Type B pancreatic cell (in vitro differentiated cells): ENCODE results near the gene AFF3. TPM values are rescaled to one million over a fixed set of nuclear protein-coding genes. Genes with fewer than 3 reads are reported as not detected.
"Not testable (repeated sequence)": the region's sequence is repeated elsewhere in the genome, so short reads cannot be mapped to it uniquely, and the experiment has no call there.

ENCODE experiments used
- DNase-seq: peaks from one replicate; pipeline ENCODE4 v3.0.0; 2021; ENCODE audit warnings: mixed read lengths; ENCODE audit not compliant: unreplicated experiment; ENCODE audit errors: extremely low spot score
- H3K27ac Mint-ChIP-seq: 2 replicates; pipeline ENCODE4 v1.8.0; 2021; ENCODE audit warnings: mild to moderate bottlenecking, mixed read lengths
- H3K27me3 Mint-ChIP-seq: 2 replicates; pipeline ENCODE4 v1.8.0; 2021; ENCODE audit warnings: mixed read lengths
- H3K36me3 Mint-ChIP-seq: 2 replicates; pipeline ENCODE4 v1.8.0; 2021; ENCODE audit warnings: mixed read lengths
- H3K4me1 Mint-ChIP-seq: one replicate; pipeline ENCODE4 v1.8.0; 2021; ENCODE audit warnings: mixed read lengths; ENCODE audit not compliant: unreplicated experiment
- H3K4me3 Mint-ChIP-seq: 2 replicates; pipeline ENCODE4 v1.8.0; 2021; ENCODE audit warnings: mild to moderate bottlenecking, mixed read lengths
- H3K9me3 Mint-ChIP-seq: 2 replicates; pipeline ENCODE4 v1.8.0; 2021; ENCODE audit warnings: mixed read lengths
- CTCF ChIP-seq: fragments of 200-600 bp; sonication (generic); conservative IDR thresholded peaks from 2 replicates; pipeline ENCODE4 v1.5.0; 2021; ENCODE audit warnings: antibody characterized with exemption, mild to moderate bottlenecking
- total RNA-seq: library from RNA; stranded (reverse); gene quantifications from 2 replicates; pipeline ENCODE4 v1.2.1, GENCODE V29; 2021; ENCODE audit warnings: low replicate concordance

The AFF3 gene
- total RNA-seq, 1 donor from 2014 or later, result 29.2 TPM

DNA sequence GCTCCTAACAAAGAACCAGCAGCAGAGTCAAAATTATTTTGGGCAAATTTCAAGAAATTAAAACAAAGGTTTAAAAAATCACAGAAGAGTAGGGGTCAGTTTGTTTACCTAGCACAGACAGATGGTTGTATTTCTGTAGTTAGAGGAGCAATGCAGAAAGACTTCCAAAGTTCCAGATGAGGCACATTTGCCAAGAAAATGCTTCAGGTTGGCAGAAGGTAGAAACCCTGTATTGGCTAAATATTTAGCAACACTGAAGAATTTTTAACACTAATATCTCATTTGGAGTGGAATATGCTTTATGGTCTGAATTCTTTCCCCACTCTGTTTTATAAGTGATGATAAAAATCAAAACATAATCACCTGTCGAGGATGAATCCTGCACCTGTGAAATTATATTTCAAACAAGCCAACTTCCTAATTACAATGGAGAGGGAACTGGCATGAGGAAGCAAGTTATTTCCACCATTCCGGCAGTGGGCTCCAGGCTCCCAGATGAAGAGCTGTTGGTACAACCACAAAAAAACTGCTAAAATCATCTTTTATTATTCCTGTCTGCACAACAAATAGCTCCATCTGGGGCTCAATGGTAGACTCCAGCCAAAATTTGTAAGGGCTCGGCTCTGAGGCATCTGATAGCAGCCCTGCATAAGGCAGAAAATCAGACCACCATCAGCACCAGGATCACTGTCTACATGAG is 366.0 kb downstream of the AFF3 start:
- no peak for TF ChIP-seq CTCF
- Mint-ChIP-seq H3K9me3 (peaks cover 8% of the 10 kb centered on the region), H3K36me3 (peaks cover 14% of the 10 kb centered on the region), H3K4me3 (no peak overlapping the region), H3K4me1 (peaks cover 10% of the 10 kb centered on the region), H3K27ac (no peak overlapping the region), H3K27me3 (peaks cover 3% of the 10 kb centered on the region)
- no peak for DNase-seq

DNA sequence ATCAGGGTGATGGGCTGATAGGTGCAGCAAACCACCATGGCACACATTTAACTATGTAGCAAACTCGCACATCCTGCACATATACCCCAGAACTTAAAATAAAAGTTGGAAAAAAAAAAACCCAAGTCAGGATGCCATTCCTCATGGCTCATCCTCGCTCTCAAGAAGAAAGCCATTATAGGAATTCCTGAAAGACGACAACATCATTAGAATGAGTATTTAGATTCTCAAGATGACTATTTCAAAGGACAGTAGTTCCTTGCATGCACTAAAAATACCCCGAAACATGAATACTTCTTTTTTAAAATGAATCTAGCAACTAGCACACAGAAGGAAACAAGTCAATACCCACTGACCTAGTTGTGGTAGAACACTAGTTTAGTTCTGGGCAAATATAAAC is 366.8 kb downstream of the AFF3 start:
- Mint-ChIP-seq H3K36me3 (peaks cover 14% of the 10 kb centered on the region), H3K4me1 (peaks cover 10% of the 10 kb centered on the region), H3K27me3 (peaks cover 3% of the 10 kb centered on the region), H3K4me3 (no peak overlapping the region), H3K27ac (no peak overlapping the region), H3K9me3 (peaks cover 2% of the 10 kb centered on the region)
- no peak for DNase-seq
- no peak for TF ChIP-seq CTCF

- H3K27ac Mint-ChIP-seq, H3K9me3 Mint-ChIP-seq, H3K36me3 Mint-ChIP-seq, H3K27me3 Mint-ChIP-seq, H3K4me3 Mint-ChIP-seq, DNase-seq: not testable (repeated sequence)
- peaks cover 10% of the 10 kb centered on the region for H3K4me1 Mint-ChIP-seq
These were observed 368.7 kb downstream of the AFF3 start for GRCh38 chr2:99773642-99774041.

- no peak for TF ChIP-seq CTCF
- peaks cover 10% of the 10 kb centered on the region for H3K4me1 Mint-ChIP-seq
These were observed 369.6 kb downstream of the AFF3 start for GRCh38 chr2:99772591-99773331.

DNA sequence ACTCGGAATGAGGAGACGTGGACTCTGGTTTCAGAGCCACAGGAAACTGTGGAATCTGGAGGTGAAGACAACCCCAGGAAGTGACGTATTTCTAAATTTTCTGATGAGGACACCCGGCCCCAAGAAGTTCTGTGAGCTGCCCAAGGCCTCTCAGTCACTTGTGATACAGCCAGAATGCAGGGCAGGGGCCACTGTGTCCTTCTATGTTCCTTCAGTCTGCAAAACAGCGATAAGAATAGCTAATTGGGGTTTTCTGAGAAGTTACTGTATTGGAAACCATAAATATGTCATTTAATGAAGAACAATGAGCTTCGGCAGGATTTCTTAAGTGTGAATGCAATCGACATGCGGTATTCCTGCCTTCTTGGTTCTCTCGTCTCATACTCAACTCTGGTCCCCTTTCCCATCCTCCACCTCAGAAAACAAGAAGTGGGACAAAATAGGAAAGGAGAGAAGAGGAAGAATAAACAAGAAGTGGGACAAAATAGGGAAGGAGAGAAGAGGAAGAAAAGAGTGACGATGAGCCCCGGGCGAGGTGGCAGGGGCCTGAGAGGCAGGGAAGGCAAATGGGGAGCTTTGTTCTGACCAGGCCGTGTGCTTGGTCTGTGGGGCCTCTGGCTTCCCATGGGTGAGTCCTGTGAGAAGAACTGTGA is 370.6 kb downstream of the AFF3 start:
- peaks cover 5% of the 10 kb centered on the region for H3K36me3 Mint-ChIP-seq
- TF ChIP-seq CTCF, result no peak
- H3K4me1 Mint-ChIP-seq, result peaks cover 10% of the 10 kb centered on the region
- H3K4me3 Mint-ChIP-seq, result no peak overlapping the region
- DNase-seq, result no peak
- H3K9me3 Mint-ChIP-seq, result no peaks in the 10 kb centered on the region
- peaks cover 3% of the 10 kb centered on the region for H3K27me3 Mint-ChIP-seq
- H3K27ac Mint-ChIP-seq, result no peak overlapping the region

More at GRCh38 chr2:99772591-99773331, 369.6 kb downstream of the AFF3 start:
- H3K27ac Mint-ChIP-seq, result no peak overlapping the region
- no peak for DNase-seq
- peaks cover 3% of the 10 kb centered on the region for H3K27me3 Mint-ChIP-seq
- H3K36me3 Mint-ChIP-seq, result peaks cover 5% of the 10 kb centered on the region
- H3K9me3 Mint-ChIP-seq, result no peaks in the 10 kb centered on the region
- H3K4me3 Mint-ChIP-seq, result no peak overlapping the region

DNA sequence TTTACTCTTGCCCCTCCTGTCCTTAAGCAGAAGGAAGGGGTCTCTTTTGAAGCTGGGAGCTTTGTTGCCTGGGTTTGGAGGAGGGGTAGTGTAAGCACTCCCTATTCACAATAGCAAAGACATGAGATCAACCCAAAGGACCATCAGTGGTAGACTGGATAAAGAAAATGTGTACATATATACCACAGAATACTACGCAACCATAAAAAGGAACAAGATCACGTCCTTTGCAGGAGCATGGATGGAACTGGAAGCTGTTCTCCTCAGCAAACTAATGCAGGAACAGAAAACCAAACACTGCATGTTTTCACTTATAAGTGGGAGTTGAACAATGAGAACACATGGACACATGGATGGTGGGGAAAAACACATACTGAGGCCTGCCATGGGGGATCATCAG is 371.5 kb downstream of the AFF3 start:
- Mint-ChIP-seq H3K27ac (no peak overlapping the region), H3K27me3 (peaks cover 3% of the 10 kb centered on the region), H3K4me3 (no peak overlapping the region), H3K9me3 (no peaks in the 10 kb centered on the region), H3K36me3 (peaks cover 5% of the 10 kb centered on the region), H3K4me1 (peaks cover 10% of the 10 kb centered on the region)
- no peak for DNase-seq
- no peak for TF ChIP-seq CTCF
